Measurements from ENCODE around the gene TNMD. TPM values are rescaled to one million over a fixed set of nuclear protein-coding genes. Genes with fewer than 3 reads are reported as not detected.

The TNMD gene
- total and polyA plus RNA-seq, 8 donors = 0.46 to 0.61 TPM; not detected in 6

DNA sequence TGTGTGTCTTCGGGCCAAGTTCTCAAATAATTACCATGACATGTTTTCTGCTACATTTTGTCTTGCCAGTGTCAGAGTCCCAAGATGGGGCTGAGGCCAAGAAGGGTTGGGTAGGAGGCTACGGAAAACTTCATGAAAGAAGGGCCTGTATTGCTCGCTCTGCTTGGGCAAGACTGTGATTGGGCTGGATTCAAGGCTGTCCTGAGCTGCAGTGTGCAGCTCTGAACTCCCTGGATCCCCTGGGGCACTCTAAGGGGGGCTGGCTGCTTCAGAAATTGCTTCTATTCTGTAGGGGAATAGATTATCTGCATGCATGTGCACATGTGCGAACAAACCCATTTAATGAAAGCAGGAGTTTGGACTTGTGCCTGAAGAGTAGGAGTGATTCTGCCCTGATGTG, 38.3 kb downstream of the TNMD start:
- 65 to 73% methylated on average over 4 of the region's 4 CpGs for WGBS, 2 donors
- TF ChIP-seq, protein P1, sequence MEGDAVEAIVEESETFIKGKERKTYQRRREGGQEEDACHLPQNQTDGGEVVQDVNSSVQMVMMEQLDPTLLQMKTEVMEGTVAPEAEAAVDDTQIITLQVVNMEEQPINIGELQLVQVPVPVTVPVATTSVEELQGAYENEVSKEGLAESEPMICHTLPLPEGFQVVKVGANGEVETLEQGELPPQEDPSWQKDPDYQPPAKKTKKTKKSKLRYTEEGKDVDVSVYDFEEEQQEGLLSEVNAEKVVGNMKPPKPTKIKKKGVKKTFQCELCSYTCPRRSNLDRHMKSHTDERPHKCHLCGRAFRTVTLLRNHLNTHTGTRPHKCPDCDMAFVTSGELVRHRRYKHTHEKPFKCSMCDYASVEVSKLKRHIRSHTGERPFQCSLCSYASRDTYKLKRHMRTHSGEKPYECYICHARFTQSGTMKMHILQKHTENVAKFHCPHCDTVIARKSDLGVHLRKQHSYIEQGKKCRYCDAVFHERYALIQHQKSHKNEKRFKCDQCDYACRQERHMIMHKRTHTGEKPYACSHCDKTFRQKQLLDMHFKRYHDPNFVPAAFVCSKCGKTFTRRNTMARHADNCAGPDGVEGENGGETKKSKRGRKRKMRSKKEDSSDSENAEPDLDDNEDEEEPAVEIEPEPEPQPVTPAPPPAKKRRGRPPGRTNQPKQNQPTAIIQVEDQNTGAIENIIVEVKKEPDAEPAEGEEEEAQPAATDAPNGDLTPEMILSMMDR (IDR thresholded peaks at IDR 0.05) = no peak
- H3K4me1 ChIP-seq = no peaks in the 10 kb centered on the region
- intact Hi-C loops (cut with DNase I) = no loop called here
- no peak overlapping the region for H3K4me3 ChIP-seq
- DNase-seq (no peak), ATAC-seq (no peak), FAIRE-seq (no peak)
- H3K36me3 ChIP-seq = no peaks in the 10 kb centered on the region
- H3K27ac ChIP-seq = no peak overlapping the region
- no peaks in the 10 kb centered on the region for H3K27me3 ChIP-seq
- no peaks in the 10 kb centered on the region for H3K9me3 ChIP-seq

- peak; percentile 92 for FAIRE-seq
- intact Hi-C loops (cut with DNase I) = no loop called here
- no peak for ATAC-seq
Observed at GRCh38 chrX:100625985-100626491, 41.3 kb downstream of the TNMD start.

DNA sequence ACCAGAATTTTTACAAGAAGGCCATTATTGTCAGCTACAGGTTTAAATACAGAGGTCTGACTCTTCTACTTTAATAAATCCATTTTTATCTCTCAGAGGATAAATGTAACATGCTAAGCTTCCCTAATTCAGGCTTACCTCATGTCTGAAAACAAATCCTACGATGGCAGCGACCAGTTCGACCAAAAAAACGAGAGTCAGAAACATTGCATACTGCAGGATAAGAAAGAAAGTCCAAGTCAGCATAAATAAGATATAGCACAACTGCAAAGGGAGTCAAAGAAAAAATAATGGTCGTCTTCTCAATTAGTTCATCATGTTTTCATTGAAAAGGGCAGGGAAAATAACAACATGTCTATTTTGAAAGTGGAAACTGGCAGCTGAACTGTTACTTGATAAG, 50.3 kb downstream of the TNMD start:
- no peaks in the 10 kb centered on the region for H3K9me3 ChIP-seq
- 55 to 60% methylated on average over 5 of the region's 5 CpGs for WGBS, 2 donors
- H3K4me1 ChIP-seq = no peaks in the 10 kb centered on the region
- ATAC-seq (no peak), FAIRE-seq (no peak), DNase-seq (no peak)
- peaks cover 0 to 3% (median 0%) of the 10 kb centered on the region in 4 donors for H3K27me3 ChIP-seq
- no peaks in the 10 kb centered on the region for H3K36me3 ChIP-seq
- no peak overlapping the region for H3K27ac ChIP-seq
- intact Hi-C loops (cut with DNase I) = no loop called here
- H3K4me3 ChIP-seq = no peak overlapping the region
- TF ChIP-seq, protein P1 (IDR thresholded peaks at IDR 0.05) = no peak

More at GRCh38 chrX:100625985-100626491, 41.3 kb downstream of the TNMD start:
- no peaks in the 10 kb centered on the region for H3K4me1 ChIP-seq
- TF ChIP-seq, protein P1 (IDR thresholded peaks at IDR 0.05) = no peak
- no peak for DNase-seq
- WGBS, 2 donors = 72 to 86% methylated on average over 5 of the region's 5 CpGs
- H3K27me3 ChIP-seq = no peaks in the 10 kb centered on the region
- H3K4me3 ChIP-seq = no peak overlapping the region
- H3K9me3 ChIP-seq = no peaks in the 10 kb centered on the region
- H3K27ac ChIP-seq = no peak overlapping the region
- no peaks in the 10 kb centered on the region for H3K36me3 ChIP-seq

GRCh38 chrX:100635989-100636320, 51.2 kb downstream of the TNMD start:
- TF ChIP-seq, protein P1 (IDR thresholded peaks at IDR 0.05) = no peak
- FAIRE-seq = no peak

GRCh38 chrX:100636321-100636991, 51.7 kb downstream of the TNMD start, which contains the start of gene TSPAN6:
Gene TSPAN6 (minus strand): TSS chrX:100636806. CDS start chrX:100636694, 112 bp downstream.
- Histone ChIP-seq H3K27ac (peak within 1 kb of the TSS in 3 of 4 donors; percentile 12 to 53 (median 46)), H3K9me3 (no peaks in the 10 kb centered on the region), H3K27me3 (peaks cover 0 to 8% (median 1%) of the 10 kb centered on the region in 4 donors), H3K36me3 (no peaks in the 10 kb centered on the region), H3K4me1 (no peaks in the 10 kb centered on the region), H3K4me3 (peak within 1 kb of the TSS; percentile 32 to 55 (median 46))
- intact Hi-C loops (cut with DNase I) = no loop called here
- TF ChIP-seq, protein P1 (IDR thresholded peaks at IDR 0.05) = peak in 2 of 4 donors; percentile 23 to 27
- WGBS, 2 donors = 2 to 26% methylated on average over 51 of the region's 51 CpGs
- peak; percentile 98 to 99 (median 99) for ATAC-seq
- peak; percentile 32 for FAIRE-seq
- DNase-seq = peak; percentile 75 to 87 (median 78)

More at GRCh38 chrX:100635989-100636320, 51.2 kb downstream of the TNMD start:
- no peaks in the 10 kb centered on the region for H3K4me1 ChIP-seq
- intact Hi-C loops (cut with DNase I) = no loop called here
- peak overlapping the region in 3 of 4 donors; percentile 12 to 53 (median 46) for H3K27ac ChIP-seq
- peak overlapping the region; percentile 32 to 55 (median 46) for H3K4me3 ChIP-seq
- no peaks in the 10 kb centered on the region for H3K36me3 ChIP-seq
- peaks cover 0 to 7% (median 1%) of the 10 kb centered on the region in 4 donors for H3K27me3 ChIP-seq
- DNase-seq (no peak), ATAC-seq (peak; percentile 57 to 73 (median 68))
- 5 to 19% methylated on average over 8 of the region's 8 CpGs for WGBS, 2 donors
- H3K9me3 ChIP-seq = no peaks in the 10 kb centered on the region
